Activated CD4-positive, alpha-beta T cell treated with anti-CD3 and anti-CD28 coated beads, Interleukin-2, amount 50 U/mL, for 4 hours (primary cell): ENCODE data around the gene DNAI4.
"Not testable (repeated sequence)": the region's sequence is repeated elsewhere in the genome, so short reads cannot be mapped to it uniquely, and the experiment has no call there.

Experiments used
- DNase-seq, 2 experiments: peaks; one replicate each; pipeline ENCODE4 v3.0.0-alpha.2; 2020

The DNAI4 gene, protein sequence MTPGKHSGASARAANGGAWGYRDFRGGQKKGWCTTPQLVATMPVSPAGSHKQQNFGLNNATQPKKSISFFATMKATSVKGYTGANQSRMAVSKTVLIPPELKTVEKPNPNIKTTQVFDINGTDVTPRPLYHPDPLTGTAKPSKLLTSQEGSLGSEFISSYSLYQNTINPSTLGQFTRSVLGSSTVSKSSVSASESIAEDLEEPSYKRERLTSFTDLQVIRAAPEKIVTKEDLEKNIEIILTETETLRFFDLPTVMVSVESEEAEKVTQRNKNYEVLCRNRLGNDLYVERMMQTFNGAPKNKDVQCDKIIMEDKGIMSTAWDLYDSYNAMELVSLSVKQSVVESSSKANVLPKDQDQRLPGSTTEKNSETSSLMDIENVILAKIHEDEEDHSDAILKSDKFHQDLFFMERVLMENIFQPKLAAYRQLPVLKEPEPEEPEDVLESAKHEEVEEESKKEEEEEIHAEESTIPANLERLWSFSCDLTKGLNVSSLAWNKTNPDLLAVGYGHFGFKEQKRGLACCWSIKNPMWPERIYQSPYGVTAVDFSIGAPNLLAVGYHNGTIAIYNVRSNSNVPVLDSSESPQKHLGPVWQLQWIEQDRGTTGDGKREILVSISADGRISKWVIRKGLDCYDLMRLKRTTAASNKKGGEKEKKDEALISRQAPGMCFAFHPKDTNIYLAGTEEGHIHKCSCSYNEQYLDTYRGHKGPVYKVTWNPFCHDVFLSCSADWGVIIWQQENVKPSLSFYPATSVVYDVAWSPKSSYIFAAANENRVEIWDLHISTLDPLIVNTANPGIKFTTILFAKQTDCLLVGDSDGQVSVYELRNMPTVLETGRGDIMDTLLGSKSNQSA

DNA sequence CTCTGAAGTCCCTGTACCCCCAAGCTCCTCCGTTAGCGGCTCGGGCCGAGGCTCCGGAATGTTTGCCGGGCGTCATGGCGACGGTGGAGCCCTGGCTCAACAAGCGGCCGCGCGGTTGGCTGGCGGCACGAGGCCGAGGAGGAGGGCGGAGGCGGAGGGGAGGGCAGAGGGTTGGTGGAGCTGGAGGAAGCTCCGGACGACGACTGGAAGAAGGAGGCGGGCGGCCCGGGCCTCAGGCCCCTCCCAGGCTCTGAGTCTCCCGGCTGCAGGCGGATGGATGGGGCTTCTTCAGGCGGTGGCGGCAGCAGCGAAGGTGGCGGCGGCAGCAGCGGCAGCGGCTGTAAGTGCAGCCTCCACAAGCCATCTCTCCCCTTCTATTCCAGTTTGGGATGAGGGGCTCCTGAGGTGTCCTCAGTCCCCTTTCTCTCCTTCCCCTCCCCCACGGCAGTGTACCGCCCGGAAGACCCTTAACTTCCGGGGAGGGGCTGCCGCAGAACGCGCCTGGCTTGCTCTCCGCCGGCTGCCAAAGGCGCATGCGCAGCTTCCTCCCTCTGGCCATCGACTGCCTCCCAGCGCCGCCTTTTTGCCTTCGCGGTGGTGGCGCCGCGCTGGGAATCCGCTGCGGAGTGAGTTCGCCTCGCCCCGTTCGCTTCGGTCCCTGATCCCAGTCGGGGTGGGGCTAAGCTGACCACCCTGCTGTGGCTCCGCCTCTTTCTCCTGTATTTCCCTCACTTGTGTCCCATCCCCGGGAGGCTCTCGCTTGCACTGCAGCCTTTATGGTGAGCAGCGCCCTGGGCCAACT is at the start of gene DNAI4, which contains the start of gene MIER1:
TSS of gene DNAI4 (minus strand) at position 101 of the 802 bp plus-strand sequence. CDS start at position 76, 25 bp downstream.
TSS of gene MIER1 (plus strand) at position 235 of the 802 bp plus-strand sequence. CDS start at position 274, 39 bp downstream.
- peak; percentile 95 to 96 for DNase-seq

DNA sequence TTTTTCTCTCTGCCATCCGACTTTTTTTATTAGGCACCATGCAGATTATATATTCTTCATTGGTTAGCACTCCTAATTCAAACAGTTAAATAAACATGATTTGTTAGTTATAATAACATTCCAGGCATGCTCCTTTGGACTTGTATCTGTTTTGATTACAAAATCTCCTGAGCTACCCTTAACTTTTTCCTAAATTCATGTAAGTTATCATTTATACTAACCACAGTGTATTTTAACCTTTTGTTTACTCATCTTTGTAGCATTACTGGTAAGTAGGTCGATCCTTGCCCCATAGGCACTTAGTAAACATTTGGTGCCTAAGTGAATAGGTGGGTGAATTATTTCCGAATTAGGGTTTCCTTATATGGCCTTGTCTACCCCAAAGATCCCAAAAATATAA is 43.9 kb upstream of the DNAI4 start:
- no peak for DNase-seq

DNA sequence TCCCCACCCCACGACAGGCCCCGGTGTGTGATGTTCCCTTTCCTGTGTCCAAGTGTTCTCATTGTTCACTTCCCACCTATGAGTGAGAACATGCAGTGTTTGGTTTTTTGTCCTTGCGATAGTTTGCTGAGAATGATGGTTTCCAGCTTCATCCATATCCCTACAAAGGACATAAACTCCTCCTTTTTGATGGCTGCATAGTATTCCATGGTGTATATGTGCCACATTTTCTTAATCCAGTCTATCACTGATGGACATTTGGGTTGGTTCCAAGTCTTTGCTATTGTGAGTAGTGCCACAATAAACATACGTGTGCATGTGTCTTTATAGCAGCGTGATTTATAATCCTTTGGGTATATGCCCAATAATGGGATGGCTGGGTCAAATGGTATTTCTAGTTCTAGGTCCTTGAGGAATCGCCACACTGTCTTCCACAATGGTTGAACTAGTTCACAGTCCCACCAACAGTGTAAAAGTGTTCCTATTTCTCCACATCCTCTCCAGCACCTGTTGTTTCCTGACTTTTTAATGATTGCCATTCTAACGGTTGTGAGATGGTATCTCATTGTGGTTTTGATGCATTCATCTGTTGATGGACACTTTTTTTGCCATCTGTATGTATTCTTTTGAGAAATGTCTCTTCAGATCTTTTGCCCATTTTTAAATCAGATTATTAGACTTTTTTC is 41.7 kb upstream of the DNAI4 start:
- not testable (repeated sequence) for DNase-seq

DNA sequence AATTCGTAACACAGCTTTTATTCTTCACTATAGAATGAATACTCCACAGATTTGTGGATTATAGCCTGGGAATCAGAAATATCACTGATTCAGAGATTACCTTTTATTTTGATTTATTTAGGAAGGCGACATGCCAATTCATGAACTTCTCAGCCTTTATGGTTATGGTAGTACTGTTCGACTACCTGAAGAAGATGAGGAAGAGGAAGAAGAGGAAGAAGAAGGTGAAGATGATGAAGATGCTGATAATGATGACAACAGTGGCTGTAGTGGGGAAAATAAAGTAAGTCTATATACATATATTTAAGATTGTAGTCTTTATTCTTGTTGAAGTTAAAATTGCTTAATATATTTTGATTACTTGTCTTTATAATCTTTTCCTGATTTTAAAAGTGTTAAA is 33.3 kb upstream of the DNAI4 start:
- DNase-seq, result no peak

DNA sequence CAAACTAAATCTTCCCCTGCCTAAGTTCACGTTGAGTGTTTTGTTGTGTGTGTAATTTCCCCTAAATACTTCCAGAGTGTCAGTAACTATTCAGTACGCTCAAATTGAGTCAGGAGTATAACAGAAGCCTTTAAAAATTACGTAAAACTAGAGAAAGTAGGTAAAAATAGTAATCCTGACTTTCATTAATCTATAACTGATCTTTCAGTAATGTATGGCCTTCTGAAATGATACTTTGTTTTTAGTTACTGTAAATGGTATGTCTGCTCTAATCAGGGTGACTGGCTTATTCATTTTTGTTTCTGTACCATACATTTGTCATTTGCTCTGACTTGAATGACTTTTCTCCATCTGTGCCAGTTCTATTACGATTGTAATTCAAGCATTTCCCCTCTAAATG is 29.6 kb upstream of the DNAI4 start:
- no peak for DNase-seq

DNA sequence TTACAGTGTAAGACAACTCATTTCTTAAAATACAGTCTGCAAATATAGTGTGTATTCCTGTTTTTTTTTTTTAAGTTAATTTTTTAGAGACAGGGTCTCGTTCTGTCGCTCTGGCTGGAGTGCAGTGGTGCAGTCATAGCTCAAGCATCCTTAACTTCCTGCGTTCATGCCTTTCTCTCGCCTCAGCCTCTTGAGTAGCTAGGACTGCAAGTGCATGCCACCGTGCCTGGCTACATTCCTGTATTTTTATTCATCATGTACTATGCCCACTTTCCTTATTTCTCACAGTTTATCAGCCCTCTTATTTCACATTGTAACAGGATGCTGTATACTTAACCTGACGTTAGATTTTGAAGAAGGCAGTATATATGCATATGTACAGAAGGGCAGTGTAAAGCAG is 26.9 kb upstream of the DNAI4 start:
- no peak for DNase-seq

DNA sequence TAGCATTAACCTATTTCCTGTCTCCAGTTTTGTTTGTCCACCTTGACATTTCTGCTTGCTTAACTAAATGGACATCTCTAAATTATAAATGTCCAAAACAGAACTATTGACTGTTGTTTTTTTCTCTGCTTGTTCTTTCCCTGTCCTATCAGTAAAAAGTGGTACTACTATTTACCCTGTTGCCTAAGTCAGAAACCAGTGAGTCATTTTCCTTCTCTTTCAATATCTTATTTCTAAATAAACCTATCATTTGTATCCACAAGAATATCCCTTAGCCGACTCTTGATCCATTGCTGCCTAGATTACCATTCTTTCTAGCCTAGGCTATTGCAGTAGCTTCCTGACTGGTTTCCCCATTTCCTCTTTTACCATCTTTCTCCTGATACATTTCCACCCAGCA is 22.6 kb upstream of the DNAI4 start:
- no peak for DNase-seq

DNA sequence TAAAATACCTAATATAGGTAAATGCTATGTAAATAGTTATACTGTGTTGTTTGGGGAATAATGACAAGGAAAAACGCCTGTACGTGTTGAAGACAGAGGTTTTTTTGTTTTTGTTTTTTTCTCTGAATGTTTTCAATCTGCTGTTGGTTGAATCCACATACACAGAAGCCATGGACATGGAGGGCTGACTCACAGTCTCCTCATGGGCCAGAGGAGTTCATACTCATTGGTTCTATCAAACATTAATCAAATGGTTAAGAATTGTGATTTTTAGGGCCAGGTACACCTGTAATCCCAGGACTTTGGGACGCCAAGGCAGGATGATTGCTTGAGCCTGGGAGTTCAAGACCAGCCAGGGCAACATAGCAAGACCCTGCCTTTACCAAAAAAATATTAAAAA is 20.7 kb upstream of the DNAI4 start:
- DNase-seq, result no peak

DNA sequence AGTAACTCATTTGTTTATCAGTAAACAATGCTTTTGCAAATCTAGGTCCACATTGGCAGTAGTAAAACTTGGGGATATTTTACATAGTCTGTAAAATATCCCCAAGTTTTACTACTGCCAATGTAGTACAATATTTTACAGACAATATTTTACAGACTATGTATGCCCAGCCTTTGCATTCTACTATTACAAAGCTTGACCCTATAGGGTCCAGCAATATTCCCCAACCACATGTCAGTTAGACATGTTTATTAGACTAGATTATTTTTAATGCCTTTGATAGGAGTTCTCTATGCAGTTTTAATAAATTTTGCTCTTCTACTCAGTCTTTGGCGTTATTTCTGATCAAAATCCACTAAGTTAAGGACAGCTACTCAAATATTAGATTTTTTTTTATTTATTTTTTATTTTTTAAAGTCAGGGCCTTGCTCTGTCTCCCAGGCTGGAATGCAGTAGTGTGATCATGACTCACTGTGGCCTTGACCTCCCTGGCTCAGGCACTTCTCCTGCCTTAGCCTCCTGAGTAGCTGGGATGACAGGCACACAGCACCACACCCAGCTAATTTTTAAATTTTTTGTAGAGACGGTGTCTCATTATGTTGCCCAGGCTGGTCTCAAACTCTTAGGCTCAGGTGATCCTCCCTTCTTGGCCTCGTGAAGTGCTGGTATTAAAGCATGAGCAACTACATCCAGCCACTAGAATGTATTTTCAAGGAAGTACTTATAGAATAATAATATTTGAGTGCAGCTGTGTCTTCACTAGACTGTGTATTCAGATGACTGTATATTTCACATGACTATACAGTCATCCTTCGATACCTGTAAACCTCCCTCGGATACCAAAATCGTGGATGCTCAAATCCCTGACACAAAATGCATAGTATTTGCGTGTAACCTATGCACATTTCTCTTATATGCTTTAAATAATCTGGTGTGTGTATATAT is 19.9 kb upstream of the DNAI4 start:
- no peak for DNase-seq

DNA sequence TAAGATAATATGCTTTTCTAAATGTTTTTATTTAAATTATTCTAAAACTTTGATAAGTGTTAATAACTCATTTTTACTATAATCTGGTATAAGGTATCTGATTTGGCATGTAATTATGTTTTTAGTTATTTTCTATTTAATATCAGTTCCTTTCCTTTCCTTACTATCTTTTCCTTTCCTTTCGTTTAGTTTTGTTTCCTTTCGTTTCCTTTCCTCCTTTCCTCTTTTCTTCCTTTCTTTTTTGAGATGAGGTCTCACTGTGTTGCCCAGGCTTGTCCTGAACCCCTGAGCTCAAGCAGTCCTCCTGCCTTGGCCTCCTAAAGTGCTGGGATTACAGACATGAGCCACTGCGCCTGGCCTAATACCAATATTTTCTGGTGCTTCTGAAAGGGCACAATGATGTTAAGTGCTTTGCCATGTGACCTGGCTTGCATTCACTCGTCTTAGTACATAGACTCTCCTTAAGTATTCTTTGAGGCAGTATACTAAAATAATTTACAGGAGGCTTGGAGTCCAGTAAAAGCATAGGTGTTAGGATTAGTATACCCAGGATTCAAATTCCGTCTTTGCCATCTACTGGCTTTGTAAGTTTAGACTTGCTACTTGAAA is 18.8 kb upstream of the DNAI4 start:
- DNase-seq, result no peak

DNA sequence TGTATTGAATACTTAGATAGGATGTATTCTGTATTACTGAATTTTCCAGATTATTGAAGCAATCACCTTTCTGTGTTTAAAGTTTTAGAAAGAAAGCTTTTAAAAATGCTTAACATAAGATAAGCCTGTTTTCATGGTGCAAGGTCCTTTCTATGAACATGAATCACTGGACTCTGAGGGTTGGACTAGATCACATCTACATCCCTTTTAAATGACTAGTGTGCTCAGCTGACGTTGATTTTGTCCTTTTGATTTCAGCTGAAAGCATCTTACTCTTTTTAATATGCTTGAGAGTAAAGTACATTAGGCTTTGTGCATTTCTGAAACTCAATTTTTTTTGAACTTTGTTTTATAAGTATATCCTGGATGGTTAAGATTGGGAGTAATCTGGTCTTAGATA is 16.3 kb upstream of the DNAI4 start:
- DNase-seq, result no peak

DNA sequence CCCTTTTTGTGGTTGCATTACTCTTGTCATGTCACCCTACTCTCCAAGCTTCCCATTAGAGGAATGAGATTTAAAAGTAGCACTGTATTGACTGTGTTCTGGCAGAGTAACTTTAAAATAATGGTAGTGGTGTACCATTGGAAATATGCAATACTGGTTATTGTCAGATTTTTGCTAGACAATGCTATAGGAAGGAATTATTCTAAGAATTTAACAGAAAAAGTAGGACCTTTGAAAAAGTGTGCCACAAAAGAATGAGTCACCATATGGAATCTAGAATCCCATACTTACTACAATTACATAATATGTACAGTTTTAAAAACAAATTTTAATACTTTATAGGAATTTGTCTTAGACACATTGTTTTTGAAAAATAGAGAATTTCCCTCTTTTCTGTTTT is 14.0 kb upstream of the DNAI4 start:
- DNase-seq, result no peak

DNA sequence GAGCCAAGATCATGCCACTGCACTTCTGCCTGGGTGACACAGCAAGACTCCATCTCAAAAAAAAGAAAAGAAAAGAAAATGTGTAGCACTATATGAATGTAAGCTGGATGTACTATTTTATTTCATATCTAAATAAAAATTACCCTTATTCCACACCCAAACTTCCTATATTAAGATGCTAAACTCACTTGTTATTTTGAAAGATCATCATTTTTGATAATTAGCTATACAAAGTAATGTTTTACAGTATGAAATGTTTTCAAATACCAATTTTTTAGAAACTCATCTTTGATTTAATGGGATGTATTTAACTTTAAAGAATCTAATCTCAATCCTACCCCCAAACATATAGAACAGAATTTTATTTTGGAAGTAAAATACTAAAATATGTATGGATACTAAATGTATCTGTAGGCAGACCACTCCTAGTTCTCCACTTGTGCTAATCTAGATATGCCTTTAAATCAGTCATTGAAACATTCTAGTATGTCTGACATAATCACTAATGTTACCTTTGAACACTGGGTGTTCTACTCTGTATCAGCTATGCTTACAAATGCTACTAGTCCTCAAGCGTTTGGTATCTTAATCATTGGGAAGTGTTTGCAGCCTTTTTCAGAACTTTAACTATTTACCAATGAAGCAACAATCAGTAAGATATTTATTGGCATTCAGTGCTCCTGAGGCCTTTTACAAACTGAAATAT is 13.0 kb upstream of the DNAI4 start:
- no peak for DNase-seq

DNA sequence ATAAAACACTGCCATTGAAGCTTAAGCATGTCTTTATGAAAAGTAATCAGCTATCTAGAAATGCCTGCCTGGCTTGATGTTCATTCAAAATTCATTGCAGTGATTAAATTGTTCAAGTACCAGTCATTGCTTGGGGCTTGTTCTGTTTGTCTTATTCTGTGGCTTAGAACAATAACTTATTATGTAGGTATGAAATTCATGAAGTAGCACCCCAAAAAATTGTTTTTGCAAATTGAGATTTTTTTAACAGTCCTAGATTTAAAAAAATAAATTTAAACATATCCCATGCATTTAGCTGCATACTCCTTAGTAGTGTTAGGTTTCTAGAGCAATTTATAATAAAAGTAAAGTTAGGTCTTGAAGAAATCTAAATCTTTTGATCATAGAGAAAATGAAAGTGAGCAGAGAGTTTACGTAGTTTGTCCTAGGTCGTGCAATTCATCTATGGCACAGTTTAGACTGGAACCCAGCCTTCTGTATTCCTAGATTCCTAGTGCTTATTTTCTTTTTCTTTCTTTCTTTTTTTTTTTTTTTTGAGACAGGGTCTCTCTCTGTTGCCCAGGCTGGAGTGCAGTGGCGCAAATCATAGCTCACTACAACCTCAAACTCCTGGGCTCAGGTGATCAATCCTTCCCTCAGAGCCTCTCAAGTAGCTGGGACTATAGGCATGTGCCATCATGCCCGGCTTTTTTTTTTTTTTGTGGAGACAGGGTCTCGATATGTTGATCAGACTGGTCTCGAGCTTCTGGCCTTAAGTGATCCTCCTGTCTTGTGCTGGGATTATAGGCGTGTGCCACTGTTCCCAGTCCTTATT is 9.4 kb upstream of the DNAI4 start:
- no peak for DNase-seq

DNA sequence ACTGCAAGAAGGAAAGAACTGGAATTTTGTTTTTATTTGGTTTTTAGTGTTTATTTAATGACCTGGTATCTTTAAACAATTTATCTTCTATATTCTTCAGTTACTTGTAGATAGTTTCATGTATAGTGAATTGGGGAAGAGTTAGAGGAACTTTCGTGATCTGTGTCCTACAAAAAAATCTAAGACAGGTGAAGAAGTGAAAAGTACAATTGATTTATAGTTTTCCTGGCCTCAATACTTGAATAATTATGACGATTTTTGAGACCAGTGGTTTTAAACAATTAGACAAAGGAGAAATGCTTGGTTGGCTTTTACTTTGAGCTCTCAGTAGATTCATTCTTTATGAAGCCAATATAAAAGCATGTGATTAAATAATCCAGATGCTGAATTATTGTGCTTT is 7.6 kb upstream of the DNAI4 start:
- no peak for DNase-seq

DNA sequence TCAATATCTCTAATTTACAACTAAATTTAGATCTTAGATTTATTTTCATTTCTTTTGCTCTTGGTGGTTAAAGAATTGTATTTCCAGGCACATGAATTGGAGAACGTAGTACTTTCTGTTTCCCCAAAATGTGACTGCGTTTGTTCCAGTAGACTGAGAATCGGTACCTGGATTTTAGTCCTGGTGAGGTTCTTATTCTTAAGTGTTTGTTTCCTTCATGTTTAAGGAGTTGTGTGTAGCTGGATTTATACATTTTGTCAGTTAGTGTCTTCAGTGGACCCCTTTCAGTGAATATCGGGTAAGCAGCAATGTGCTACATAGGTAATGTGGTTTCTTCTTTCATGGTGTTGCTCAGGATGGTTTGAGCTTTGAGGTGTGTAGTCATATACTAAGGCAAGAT is 6.9 kb upstream of the DNAI4 start:
- no peak for DNase-seq

DNA sequence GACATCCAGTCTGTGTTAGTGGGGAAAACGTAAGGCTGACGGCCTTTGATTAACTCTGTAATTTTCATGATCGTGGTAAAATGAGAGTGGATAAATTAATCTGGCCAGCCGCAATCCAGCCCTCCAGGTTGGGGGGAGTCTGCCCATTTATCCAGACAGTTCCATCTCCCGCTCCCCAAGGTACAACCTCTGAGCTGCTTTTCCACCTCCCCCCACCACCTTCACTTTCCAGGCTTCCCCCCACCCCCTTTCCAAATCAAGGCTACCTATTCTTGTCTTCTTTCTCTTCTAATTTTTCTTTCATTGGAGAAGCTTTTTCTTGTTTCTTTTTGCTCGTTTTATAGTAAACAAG is 6.1 kb upstream of the DNAI4 start:
- no peak for DNase-seq

DNA sequence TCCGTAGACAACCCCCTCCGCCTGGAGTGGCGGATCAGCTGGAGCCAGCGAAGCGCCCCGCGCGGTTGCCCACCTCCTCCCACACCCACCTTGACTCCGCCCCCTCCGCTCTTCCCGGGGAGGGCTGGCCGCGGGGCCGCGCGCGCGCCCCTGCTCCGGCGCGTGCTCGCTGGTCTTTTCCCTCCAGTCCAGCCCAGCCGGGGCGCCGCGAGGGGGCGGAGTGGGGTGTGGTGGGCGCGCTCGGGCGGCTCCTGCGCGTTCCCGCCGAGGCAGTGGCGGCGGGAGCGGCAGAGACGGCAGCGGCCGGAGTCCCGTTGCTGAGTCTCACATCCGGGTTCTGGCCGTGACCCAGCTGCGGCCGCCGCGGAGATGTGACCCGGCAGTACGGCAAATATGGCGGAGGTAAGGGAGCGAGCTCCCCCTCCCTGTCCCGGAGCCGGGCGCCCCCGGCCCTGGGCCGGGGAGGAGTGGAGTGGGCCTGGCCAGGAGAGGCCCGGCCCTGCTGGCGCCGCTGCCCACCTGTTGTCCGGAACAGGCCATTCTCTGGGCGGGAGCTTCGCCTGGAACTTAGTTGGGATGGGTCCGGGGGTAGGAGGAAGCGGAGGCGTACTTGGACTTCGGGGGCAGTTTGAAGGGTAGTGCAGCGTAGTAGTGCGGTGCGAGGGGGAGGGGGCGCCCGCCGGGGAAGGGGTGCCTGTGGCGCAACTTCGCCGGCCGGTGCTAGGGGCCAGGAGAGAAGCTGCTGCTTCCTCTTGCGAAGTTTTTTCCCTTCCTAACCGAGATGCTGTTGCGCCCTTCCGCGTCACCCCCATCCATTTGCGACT is 5.6 kb upstream of the DNAI4 start:
- DNase-seq, result peak; percentile 90 to 92

DNA sequence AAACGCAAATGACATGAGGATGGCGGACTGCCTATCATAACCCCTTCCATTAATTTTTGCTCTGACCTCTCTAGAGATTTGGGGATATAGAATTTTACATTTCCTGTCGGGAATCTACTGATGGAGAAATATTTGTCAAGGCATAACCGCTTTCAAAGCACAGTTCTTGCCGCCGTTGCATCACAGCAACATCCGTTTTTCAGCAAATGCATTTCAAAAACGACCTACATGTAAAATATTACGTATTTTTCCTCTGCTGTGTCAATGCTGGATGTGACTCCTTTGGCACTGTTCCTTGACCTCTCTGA is 5.0 kb upstream of the DNAI4 start:
- DNase-seq, result no peak
